Muscle of leg (tissue), 11 donors: ENCODE results near the gene RASGRP4. TPM values are rescaled to one million over a fixed set of nuclear protein-coding genes. Genes with fewer than 3 reads are reported as not detected.

Experiments used
- DNase-seq: peaks from one replicate; pipeline ENCODE4 v3.0.0; 2013
- H3K27ac ChIP-seq: one replicate; pipeline ENCODE4 v1.5.1; 2013; ENCODE audit warnings: mild to moderate bottlenecking, low read length, control low read depth
- H3K27me3 ChIP-seq: one replicate; pipeline ENCODE4 v1.6.1; 2013; ENCODE audit warnings: low read length; ENCODE audit not compliant: control insufficient read depth, insufficient read depth
- H3K36me3 ChIP-seq: one replicate; pipeline ENCODE4 v1.6.1; 2013; ENCODE audit warnings: low read length; ENCODE audit not compliant: control insufficient read depth, insufficient read depth
- H3K4me1 ChIP-seq: one replicate; pipeline ENCODE4 v1.6.1; 2013; ENCODE audit warnings: low read length; ENCODE audit not compliant: control insufficient read depth, insufficient read depth
- H3K4me3 ChIP-seq: one replicate; pipeline ENCODE4 v1.5.1; 2013; ENCODE audit warnings: low read length, control low read depth
- H3K9me3 ChIP-seq: replicated peaks from 2 replicates; pipeline ENCODE4 v1.6.1; 2013; ENCODE audit warnings: low read depth, low read length; ENCODE audit not compliant: control insufficient read depth
- WGBS: methylation state at CpG from one replicate; pipeline ENCODE4 v1.1.5; 2013; ENCODE audit warnings: missing lambda C conversion rate; ENCODE audit not compliant: insufficient coverage; 5-methylcytosine and 5-hydroxymethylcytosine counted together
- polyA plus RNA-seq, 8 donors: library from polyadenylated mRNA; unstranded; fragments of 120-200 nt; gene quantifications; one replicate each; pipeline versions ENCODE4 v1.2.1 to v1.2.3, GENCODE V29; 2013; ENCODE audit warnings: inconsistent platforms in 1 of 8, low replicate concordance in 1 of 8; ENCODE audit not compliant: insufficient read length in 8 of 8, insufficient read depth in 1 of 8
- total RNA-seq: library from RNA; stranded (reverse); fragments of 120-200 nt; gene quantifications from one replicate; pipeline ENCODE4 v1.2.4, GENCODE V29; 2013

Gene RASGRP4
- total and polyA plus RNA-seq, 9 donors = 0.98 to 2.9 (median 2.2) TPM

DNA sequence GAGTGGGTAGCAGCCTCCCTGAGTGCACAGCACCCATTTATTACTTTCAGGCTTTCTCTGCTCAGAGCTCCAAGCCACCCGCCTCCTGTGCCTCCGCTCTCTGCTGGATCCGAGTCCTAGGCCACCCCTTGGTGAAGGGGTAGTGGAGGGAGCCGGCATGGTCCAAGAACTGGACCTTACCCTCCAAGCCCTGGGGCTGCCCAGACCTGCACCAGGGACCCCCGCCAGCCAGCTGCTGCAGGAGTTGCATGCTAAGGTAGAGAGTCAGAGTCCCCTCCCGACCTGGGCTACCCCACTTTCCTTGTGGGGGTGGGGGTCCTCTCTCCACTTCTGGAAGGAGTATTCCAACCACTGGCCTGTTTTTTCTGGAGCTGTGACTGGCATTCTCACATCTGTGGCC lies 21.2 kb downstream of the RASGRP4 start:
- H3K27ac ChIP-seq = no peak overlapping the region
- H3K4me1 ChIP-seq = peaks cover 9% of the 10 kb centered on the region
- H3K4me3 ChIP-seq = no peak overlapping the region
- no peaks in the 10 kb centered on the region for H3K9me3 ChIP-seq
- 100% methylated on average over 2 of the region's 6 CpGs for WGBS
- peaks cover 22% of the 10 kb centered on the region for H3K36me3 ChIP-seq
- DNase-seq = no peak
- H3K27me3 ChIP-seq = peaks cover 3% of the 10 kb centered on the region

DNA sequence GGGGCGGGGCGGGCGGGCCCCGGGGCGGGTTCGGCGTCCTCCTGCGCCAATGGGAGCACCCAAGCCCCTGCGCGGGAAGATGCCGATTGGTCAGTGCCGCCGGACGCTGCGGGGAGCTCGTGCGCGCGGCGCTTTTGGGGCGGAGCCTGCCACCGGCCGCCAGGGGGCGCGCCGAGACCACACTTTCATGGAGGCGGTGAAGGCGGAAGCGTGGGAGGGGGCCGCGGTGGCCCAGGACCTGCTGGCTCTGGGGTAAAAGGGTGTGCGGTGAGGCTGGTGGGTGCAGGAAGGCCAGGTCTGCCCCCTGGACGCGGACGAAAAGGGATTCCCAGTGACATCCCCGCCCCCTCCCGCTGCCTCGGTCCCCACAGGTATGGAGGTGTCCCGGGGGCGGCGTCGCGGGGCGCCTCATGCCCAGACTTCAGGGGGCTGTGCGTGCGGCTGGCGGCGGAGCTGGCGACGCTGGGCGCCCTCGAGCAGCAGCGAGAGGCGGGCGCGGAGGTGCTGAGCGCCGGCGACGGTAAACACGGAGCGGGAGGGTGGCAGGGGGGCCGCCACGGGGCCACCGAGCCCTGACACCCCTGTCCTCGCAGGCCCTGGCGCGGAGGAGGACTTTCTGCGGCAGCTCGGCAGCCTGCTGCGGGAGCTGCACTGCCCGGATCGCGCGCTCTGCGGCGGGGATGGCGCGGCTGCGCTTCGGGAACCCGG lies 22.9 kb downstream of the RASGRP4 start, which contains the start of gene FAM98C:
Gene FAM98C, plus strand, starts transcription at position 127 of the 708 bp plus-strand sequence. Its CDS starts 61 bp downstream, at position 188.
- peaks cover 17% of the 10 kb centered on the region for H3K36me3 ChIP-seq
- peaks cover 18% of the 10 kb centered on the region for H3K27me3 ChIP-seq
- H3K27ac ChIP-seq = peak within 1 kb of the TSS; percentile 40
- DNase-seq = peak; percentile 99
- peaks cover 8% of the 10 kb centered on the region for H3K4me1 ChIP-seq
- WGBS = under 1% methylated on average over 82 of the region's 82 CpGs
- H3K4me3 ChIP-seq = peak within 1 kb of the TSS; percentile 83
- H3K9me3 ChIP-seq = no peaks in the 10 kb centered on the region

DNA sequence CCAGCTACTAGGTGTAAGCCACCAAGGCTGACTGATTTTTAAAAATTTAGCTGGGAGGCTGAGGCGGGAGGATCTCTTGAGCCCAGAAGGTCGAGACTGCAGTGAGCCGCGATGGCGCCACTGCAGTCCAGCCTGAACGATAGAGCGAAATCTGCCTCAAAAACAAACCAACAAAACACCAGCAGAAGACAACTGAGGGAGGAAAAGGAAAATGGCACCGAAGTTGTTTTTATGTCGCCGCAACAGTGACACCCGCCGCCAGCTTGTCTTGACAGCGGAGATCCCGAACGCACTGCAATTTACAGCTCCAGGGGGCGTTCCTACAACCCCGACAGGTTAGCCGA lies 23.4 kb downstream of the RASGRP4 start:
- H3K4me1 ChIP-seq = peaks cover 8% of the 10 kb centered on the region
- no peak overlapping the region for H3K27ac ChIP-seq
- peak overlapping the region; percentile 30 for H3K4me3 ChIP-seq
- no peak for DNase-seq
- H3K9me3 ChIP-seq = no peaks in the 10 kb centered on the region
- H3K36me3 ChIP-seq = peaks cover 17% of the 10 kb centered on the region
- H3K27me3 ChIP-seq = peaks cover 23% of the 10 kb centered on the region
- WGBS = 0% methylated on average over 11 of the region's 18 CpGs

DNA sequence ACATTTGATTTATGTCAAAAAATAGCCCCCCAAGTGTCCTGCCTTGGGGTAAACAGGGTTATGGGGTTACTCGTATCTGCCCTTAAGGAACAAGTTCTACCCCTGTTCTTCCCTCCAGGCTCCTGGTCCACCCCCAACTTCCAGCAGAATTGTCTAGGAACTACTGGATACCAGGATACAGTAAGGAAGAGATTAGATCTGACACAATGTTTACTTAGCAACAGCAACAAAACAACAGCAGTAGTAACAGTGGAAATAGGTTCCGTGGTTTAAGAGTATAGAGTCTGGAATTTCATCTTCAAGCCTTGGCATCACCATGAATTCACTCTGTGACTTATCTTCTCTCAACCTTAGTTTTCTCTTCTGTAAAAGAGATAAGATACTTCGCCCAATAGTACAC lies 24.9 kb downstream of the RASGRP4 start:
- WGBS = no CpG with 5 or more reads among the region's 3 CpGs
- Histone ChIP-seq H3K27ac (no peak overlapping the region), H3K9me3 (no peaks in the 10 kb centered on the region), H3K4me3 (no peak overlapping the region), H3K4me1 (peaks cover 8% of the 10 kb centered on the region), H3K36me3 (peaks cover 14% of the 10 kb centered on the region), H3K27me3 (peaks cover 37% of the 10 kb centered on the region)
- no peak for DNase-seq

DNA sequence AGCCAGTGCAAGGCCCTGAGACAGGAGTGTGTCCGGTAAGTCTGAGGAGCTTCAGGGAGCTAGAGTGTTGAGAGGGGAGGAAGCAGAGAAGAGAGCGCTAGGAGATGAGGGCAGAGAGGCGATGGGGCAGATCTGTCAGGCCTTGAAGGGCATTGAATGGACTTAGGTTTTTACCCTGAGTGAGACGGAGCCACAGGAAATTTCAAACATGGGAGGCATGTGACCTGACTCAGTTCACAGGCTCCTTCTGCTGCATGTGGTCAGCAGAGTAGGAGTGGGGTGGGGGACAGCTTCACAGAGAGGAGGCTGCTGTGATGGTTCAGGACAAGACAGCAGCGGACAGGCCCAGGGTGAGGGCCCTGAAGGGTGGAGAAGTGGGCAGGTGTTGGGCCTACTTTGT lies 25.7 kb downstream of the RASGRP4 start:
- Histone ChIP-seq H3K4me3 (no peak overlapping the region), H3K36me3 (peaks cover 9% of the 10 kb centered on the region), H3K27me3 (peaks cover 41% of the 10 kb centered on the region), H3K4me1 (peaks cover 8% of the 10 kb centered on the region), H3K9me3 (no peaks in the 10 kb centered on the region), H3K27ac (no peak overlapping the region)
- 62% methylated on average over 5 of the region's 5 CpGs for WGBS
- no peak for DNase-seq

DNA sequence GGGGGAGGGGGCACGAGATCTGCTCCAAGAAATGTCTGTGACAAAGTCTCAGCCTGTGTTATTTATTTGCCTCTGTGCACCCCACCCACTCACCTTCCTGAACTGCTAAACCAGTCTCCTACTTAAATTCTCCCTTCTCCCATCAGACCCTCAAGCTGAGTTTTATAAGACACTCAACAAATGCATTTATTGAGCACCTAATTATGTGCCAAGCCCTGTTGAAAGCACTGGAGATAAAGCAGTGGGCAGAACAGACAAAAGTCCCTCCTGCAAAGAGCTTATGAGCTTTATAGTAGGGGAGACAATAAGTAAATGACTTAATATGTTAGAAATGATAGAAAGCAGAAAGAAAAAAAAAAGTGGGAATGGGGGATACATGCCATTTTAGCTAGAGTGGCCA lies 26.5 kb downstream of the RASGRP4 start:
- peaks cover 50% of the 10 kb centered on the region for H3K27me3 ChIP-seq
- no peak for DNase-seq
- H3K27ac ChIP-seq = no peak overlapping the region
- no peak overlapping the region for H3K4me3 ChIP-seq
- WGBS = no CpG with 5 or more reads among the region's 1 CpG
- H3K9me3 ChIP-seq = no peaks in the 10 kb centered on the region
- peaks cover under 1% of the 10 kb centered on the region for H3K36me3 ChIP-seq
- peaks cover 14% of the 10 kb centered on the region for H3K4me1 ChIP-seq

DNA sequence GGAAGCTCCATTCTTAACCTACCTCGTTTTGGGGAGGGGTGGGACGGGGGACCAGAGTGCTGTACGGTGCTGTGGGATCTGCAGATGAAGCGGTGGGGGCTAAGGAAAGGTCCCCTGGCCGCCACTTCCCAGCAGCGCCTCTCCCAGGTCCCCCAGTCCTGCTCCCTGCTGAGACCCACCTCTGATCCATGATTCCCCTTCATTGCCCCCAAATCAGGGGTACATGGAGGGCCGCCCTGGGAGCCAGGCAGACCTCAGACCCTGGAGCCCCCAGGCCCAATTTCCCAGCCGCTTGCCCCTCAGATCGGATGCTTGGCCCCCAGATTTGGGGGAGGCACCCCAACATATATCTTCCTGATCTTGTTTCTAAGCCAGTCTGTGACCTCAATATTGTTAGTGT lies 26.9 kb downstream of the RASGRP4 start:
- no peak overlapping the region for H3K4me3 ChIP-seq
- no peak overlapping the region for H3K27ac ChIP-seq
- WGBS = 57% methylated on average over 3 of the region's 9 CpGs
- H3K9me3 ChIP-seq = no peaks in the 10 kb centered on the region
- no peaks in the 10 kb centered on the region for H3K36me3 ChIP-seq
- no peak for DNase-seq
- H3K4me1 ChIP-seq = peaks cover 14% of the 10 kb centered on the region
- peaks cover 54% of the 10 kb centered on the region for H3K27me3 ChIP-seq

DNA sequence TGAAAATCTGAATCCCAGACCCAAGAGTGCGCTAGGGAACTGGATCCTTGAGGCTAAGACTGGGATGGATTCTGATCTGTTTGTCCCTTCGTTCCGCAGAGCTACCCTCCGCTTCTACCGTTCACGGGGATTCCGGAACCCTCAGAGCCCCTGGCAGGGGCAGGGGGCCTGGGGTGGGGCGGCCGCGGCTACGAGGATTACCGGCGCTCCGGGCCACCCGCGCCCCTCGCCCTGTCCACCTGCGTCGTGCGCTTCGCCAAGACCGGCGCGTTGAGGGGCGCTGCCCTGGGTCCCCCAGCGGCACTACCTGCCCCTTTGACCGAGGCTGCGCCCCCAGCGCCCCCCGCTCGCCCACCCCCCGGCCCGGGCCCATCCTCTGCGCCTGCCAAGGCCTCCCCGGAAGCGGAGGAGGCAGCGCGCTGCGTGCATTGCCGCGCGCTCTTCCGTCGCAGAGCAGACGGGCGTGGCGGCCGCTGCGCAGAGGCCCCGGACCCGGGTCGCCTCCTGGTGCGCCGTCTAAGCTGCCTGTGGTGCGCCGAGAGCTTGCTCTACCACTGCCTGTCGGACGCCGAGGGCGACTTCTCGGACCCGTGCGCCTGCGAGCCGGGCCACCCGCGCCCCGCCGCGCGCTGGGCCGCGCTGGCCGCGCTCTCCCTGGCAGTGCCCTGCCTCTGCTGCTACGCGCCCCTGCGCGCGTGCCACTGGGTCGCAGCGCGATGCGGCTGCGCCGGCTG lies 30.5 kb downstream of the RASGRP4 start:
- Histone ChIP-seq H3K36me3 (no peaks in the 10 kb centered on the region), H3K27me3 (peaks cover 83% of the 10 kb centered on the region), H3K4me1 (peaks cover 6% of the 10 kb centered on the region), H3K9me3 (no peaks in the 10 kb centered on the region), H3K27ac (no peak overlapping the region), H3K4me3 (no peak overlapping the region)
- DNase-seq = no peak
- whole genome bisulfite sequencing = 5% methylated on average over 86 of the region's 86 CpGs

DNA sequence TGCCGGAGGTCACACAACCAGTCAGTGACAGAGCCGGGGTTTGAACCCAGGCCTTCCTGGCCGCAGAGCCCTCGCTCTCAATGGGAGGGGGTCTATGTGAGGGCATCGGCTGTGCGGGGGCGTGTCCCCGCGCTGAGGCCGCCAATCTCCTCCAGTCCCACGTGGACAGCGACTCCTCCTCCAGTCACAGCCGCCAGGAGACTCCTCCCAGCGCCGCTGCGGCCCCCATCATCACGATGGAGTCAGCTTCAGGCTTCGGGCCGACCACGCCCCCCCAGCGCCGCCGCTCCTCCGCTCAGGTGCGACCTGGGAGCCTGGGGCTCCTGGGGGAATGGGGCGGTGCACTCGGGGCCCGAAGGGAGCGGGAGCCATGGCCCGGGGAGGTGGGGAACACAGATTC lies 31.5 kb downstream of the RASGRP4 start:
- no peak overlapping the region for H3K27ac ChIP-seq
- peaks cover 89% of the 10 kb centered on the region for H3K27me3 ChIP-seq
- no peak overlapping the region for H3K4me3 ChIP-seq
- WGBS = 3% methylated on average over 28 of the region's 30 CpGs
- no peaks in the 10 kb centered on the region for H3K36me3 ChIP-seq
- H3K4me1 ChIP-seq = peaks cover 6% of the 10 kb centered on the region
- no peak for DNase-seq
- no peaks in the 10 kb centered on the region for H3K9me3 ChIP-seq

DNA sequence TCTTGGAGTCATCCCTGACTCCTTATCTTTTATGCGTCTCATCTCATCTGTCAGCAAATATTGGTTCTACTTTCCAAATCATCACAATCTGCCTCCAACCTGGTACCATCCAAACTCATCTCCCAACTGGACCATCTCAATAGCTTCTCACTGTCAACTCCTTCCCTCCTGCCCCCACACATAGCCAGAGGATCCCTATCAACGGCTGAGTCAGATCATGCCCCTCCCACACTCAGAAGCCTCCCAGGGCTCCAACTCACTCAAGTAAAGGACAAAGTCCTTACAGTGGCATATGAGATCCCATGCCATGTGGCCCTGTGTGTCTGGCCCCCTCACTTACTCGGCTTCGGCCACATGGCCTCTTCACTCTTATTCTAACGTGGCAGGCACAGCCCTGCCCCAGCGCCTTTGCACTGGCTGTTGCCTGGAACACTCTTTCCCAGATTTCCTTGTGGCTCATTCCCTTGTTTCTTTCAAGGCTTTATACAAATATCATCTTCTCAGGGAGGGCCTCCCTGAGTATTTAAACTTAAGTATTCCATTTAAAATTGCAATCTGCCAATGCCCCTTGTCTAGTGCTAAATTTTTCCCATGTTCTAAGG lies 33.2 kb downstream of the RASGRP4 start:
- H3K36me3 ChIP-seq = no peaks in the 10 kb centered on the region
- peaks cover 88% of the 10 kb centered on the region for H3K27me3 ChIP-seq
- H3K4me3 ChIP-seq = no peak overlapping the region
- H3K4me1 ChIP-seq = peaks cover 19% of the 10 kb centered on the region
- H3K9me3 ChIP-seq = no peaks in the 10 kb centered on the region
- no peak overlapping the region for H3K27ac ChIP-seq
- WGBS = 63% methylated on average over 6 of the region's 6 CpGs
- no peak for DNase-seq
